H9 (cell line): Measurements from ENCODE around the gene ALDH1A2. TPM values are rescaled to one million over a fixed set of nuclear protein-coding genes. Genes with fewer than 3 reads are reported as not detected.

Experiments
- DNase-seq: peaks from one replicate; pipeline ENCODE4 v3.0.0-alpha.2; 2017
- H2AFZ ChIP-seq: one replicate; pipeline ENCODE4 v1.6.1; 2013; ENCODE audit warnings: mild to moderate bottlenecking, low read length, control low read depth, moderate library complexity
- H2AK5ac ChIP-seq: 2 replicates; pipeline ENCODE4 v1.6.1; 2013; ENCODE audit warnings: low read length, control low read depth, mixed read lengths; ENCODE audit not compliant: insufficient read length
- H2BK120ac ChIP-seq: one replicate; pipeline ENCODE4 v1.6.1; 2013; ENCODE audit warnings: low read depth, mild to moderate bottlenecking, low read length, control low read depth, inconsistent platforms; ENCODE audit not compliant: poor library complexity, severe bottlenecking
- H2BK12ac ChIP-seq: 2 replicates; pipeline ENCODE4 v1.6.1; 2013; ENCODE audit warnings: low read length, control low read depth, mixed read lengths, low read depth; ENCODE audit not compliant: insufficient read length
- H2BK15ac ChIP-seq: 2 replicates; pipeline ENCODE4 v1.6.1; 2013; ENCODE audit warnings: low read depth, low read length, control low read depth
- H2BK20ac ChIP-seq: one replicate; pipeline ENCODE4 v1.6.1; 2013; ENCODE audit warnings: low read depth, mild to moderate bottlenecking, low read length, control low read depth, inconsistent platforms; ENCODE audit not compliant: poor library complexity, severe bottlenecking
- H2BK5ac ChIP-seq: 2 replicates; pipeline ENCODE4 v1.6.1; 2013; ENCODE audit warnings: low read length, control low read depth, mixed read lengths; ENCODE audit not compliant: insufficient read length
- H3K14ac ChIP-seq: 2 replicates; pipeline ENCODE4 v1.6.1; 2013; ENCODE audit warnings: low read length, control low read depth; ENCODE audit not compliant: insufficient read depth
- H3K18ac ChIP-seq: 2 replicates; pipeline ENCODE4 v1.6.1; 2013; ENCODE audit warnings: low read depth, mild to moderate bottlenecking, mixed read lengths, low read length, control low read depth; ENCODE audit not compliant: insufficient read length
- H3K23ac ChIP-seq: 2 replicates; pipeline ENCODE4 v1.6.1; 2013; ENCODE audit warnings: low read length, control low read depth, mixed read lengths, low read depth; ENCODE audit not compliant: insufficient read length
- H3K23me2 ChIP-seq: 2 replicates; pipeline ENCODE4 v1.6.1; 2013; ENCODE audit warnings: low read depth, mild to moderate bottlenecking, mixed read lengths, low read length, control low read depth; ENCODE audit not compliant: insufficient read length, poor library complexity, severe bottlenecking
- H3K27ac ChIP-seq: 2 replicates; pipeline ENCODE4 v1.5.1; 2013; ENCODE audit warnings: low read length, control low read depth, mixed read lengths, low read depth; ENCODE audit not compliant: insufficient read length
- H3K27me3 ChIP-seq: 2 replicates; pipeline ENCODE4 v1.6.1; 2013; ENCODE audit warnings: low read length, control low read depth, inconsistent platforms; ENCODE audit not compliant: insufficient read depth
- H3K4ac ChIP-seq: 2 replicates; pipeline ENCODE4 v1.6.1; 2013; ENCODE audit warnings: low read depth, mild to moderate bottlenecking, control low read depth, inconsistent platforms, low read length, moderate library complexity
- H3K4me1 ChIP-seq: 2 replicates; pipeline ENCODE4 v1.6.1; 2013; ENCODE audit warnings: low read length, control low read depth, inconsistent platforms; ENCODE audit not compliant: insufficient read depth
- H3K4me2 ChIP-seq: 2 replicates; pipeline ENCODE4 v1.6.1; 2013; ENCODE audit warnings: low read length, control low read depth, mixed read lengths; ENCODE audit not compliant: insufficient read length, insufficient read depth
- H3K56ac ChIP-seq: 2 replicates; pipeline ENCODE4 v1.6.1; 2013; ENCODE audit warnings: low read depth, mild to moderate bottlenecking, mixed read lengths, low read length, control low read depth; ENCODE audit not compliant: insufficient read length
- H3K79me1 ChIP-seq: 2 replicates; pipeline ENCODE4 v1.6.1; 2013; ENCODE audit warnings: low read depth, mild to moderate bottlenecking, moderate library complexity, low read length, control low read depth, inconsistent platforms; ENCODE audit not compliant: insufficient read depth, poor library complexity, severe bottlenecking
- H3K79me2 ChIP-seq: 2 replicates; pipeline ENCODE4 v1.6.1; 2013; ENCODE audit warnings: low read length, control low read depth, inconsistent platforms; ENCODE audit not compliant: insufficient read depth
- H3K9ac ChIP-seq: 2 replicates; pipeline ENCODE4 v1.6.1; 2013; ENCODE audit warnings: low read length, control low read depth, mixed read lengths; ENCODE audit not compliant: insufficient read length; ENCODE audit errors: extremely low read depth
- H3K9me3 ChIP-seq: one replicate; pipeline ENCODE4 v1.6.1; 2013; ENCODE audit warnings: low read depth, low read length, inconsistent platforms; ENCODE audit not compliant: control insufficient read depth
- H3T11ph ChIP-seq: one replicate; pipeline ENCODE4 v1.6.1; 2013; ENCODE audit warnings: mild to moderate bottlenecking, low read length, control low read depth, inconsistent platforms
- H4K20me1 ChIP-seq: one replicate; pipeline ENCODE4 v1.6.1; 2013; ENCODE audit not compliant: control insufficient read depth, insufficient read length, insufficient read depth
- H4K5ac ChIP-seq: 2 replicates; pipeline ENCODE4 v1.6.1; 2013; ENCODE audit warnings: low read depth, mild to moderate bottlenecking, mixed read lengths, low read length, control low read depth; ENCODE audit not compliant: insufficient read length
- H4K8ac ChIP-seq: replicated peaks from 2 replicates; pipeline ENCODE4 v1.6.1; 2013; ENCODE audit warnings: low read length, control low read depth, mixed read lengths, low read depth; ENCODE audit not compliant: insufficient read length
- H4K91ac ChIP-seq: 2 replicates; pipeline ENCODE4 v1.6.1; 2013; ENCODE audit warnings: low read depth, mild to moderate bottlenecking, moderate library complexity, mixed read lengths, low read length, control low read depth; ENCODE audit not compliant: insufficient read length
- H3K27ac Mint-ChIP-seq, 3 experiments: 2 replicates in 2 of 3; 3 replicates in 1 of 3; pipeline ENCODE4 v1.8.0; 2020 to 2021; ENCODE audit warnings: mixed read lengths in 3 of 3, mild to moderate bottlenecking in 1 of 3, moderate library complexity in 1 of 3
- H3K27me3 Mint-ChIP-seq: 2 replicates; pipeline ENCODE4 v1.8.0; 2021; ENCODE audit warnings: low read depth, mild to moderate bottlenecking, moderate library complexity, mixed read lengths
- H3K36me3 Mint-ChIP-seq, 3 experiments: 2 replicates in 2 of 3; 3 replicates in 1 of 3; pipeline ENCODE4 v1.8.0; 2020 to 2021; ENCODE audit warnings: low read depth in 3 of 3, mixed read lengths in 3 of 3; ENCODE audit not compliant: insufficient read depth in 1 of 3
- H3K4me1 Mint-ChIP-seq, 2 experiments: 2 replicates each; pipeline ENCODE4 v1.8.0; 2020; ENCODE audit warnings: mixed read lengths in 2 of 2
- H3K4me3 Mint-ChIP-seq, 2 experiments: 2 replicates in 1 of 2; 3 replicates in 1 of 2; pipeline ENCODE4 v1.8.0; 2020 to 2021; ENCODE audit warnings: mild to moderate bottlenecking in 2 of 2, mixed read lengths in 2 of 2, moderate library complexity in 1 of 2
- H3K9me3 Mint-ChIP-seq, 2 experiments: 2 replicates in 1 of 2; 3 replicates in 1 of 2; pipeline ENCODE4 v1.8.0; 2020; ENCODE audit warnings: mild to moderate bottlenecking in 2 of 2, mixed read lengths in 2 of 2, moderate library complexity in 1 of 2
- CTCF ChIP-seq: fragments of 200-600 bp; sonication (generic); conservative IDR thresholded peaks from 3 replicates; pipeline ENCODE4 v1.8.0; 2021; ENCODE audit warnings: antibody characterized with exemption, mild to moderate bottlenecking
- WGBS: extraction: QIAGEN DNeasy Blood & Tissue Kit; methylation state at CpG from one replicate; pipeline ENCODE4 v1.1.7; 2013; ENCODE audit warnings: missing lambda C conversion rate, low lambda C conversion rate, mixed read lengths; ENCODE audit not compliant: insufficient read length; ENCODE audit errors: extremely low coverage; 5-methylcytosine and 5-hydroxymethylcytosine counted together
- total RNA-seq: library from RNA; stranded (reverse); gene quantifications from 2 replicates; pipeline ENCODE4 v1.2.1, GENCODE V29; 2021

ALDH1A2 gene
- total RNA-seq, 1 experiment from 2014 or later = 0.72 TPM

- H2BK5ac ChIP-seq = no peak overlapping the region
- no peak overlapping the region for H4K91ac ChIP-seq
- no peak for TF ChIP-seq CTCF
- no peaks in the 10 kb centered on the region for H3K9me3 ChIP-seq
- Mint-ChIP-seq H3K27me3 (peaks cover 20% of the 10 kb centered on the region), H3K4me1 (peaks cover 5 to 8% of the 10 kb centered on the region in 2 experiments), H3K9me3 (no peaks in the 10 kb centered on the region), H3K4me3 (no peak overlapping the region), H3K27ac (no peak overlapping the region), H3K36me3 (no peaks in the 10 kb centered on the region)
- no peak overlapping the region for H3K14ac ChIP-seq
- H3K79me2 ChIP-seq = no peaks in the 10 kb centered on the region
- no peak overlapping the region for H2BK120ac ChIP-seq
- H3T11ph ChIP-seq = no peak overlapping the region
- H3K4ac ChIP-seq = no peak overlapping the region
- H4K8ac ChIP-seq = no peak overlapping the region
- no peaks in the 10 kb centered on the region for H3K27me3 ChIP-seq
- H3K4me1 ChIP-seq = no peaks in the 10 kb centered on the region; the same call in 1 of the 2 replicates
- no peak overlapping the region for H2BK20ac ChIP-seq
- no CpG with 5 or more reads among the region's 6 CpGs for WGBS
- no peak for DNase-seq
- H3K23me2 ChIP-seq = no peaks in the 10 kb centered on the region
- no peaks in the 10 kb centered on the region for H4K20me1 ChIP-seq
- H2AFZ ChIP-seq = no peak overlapping the region
- no peak overlapping the region for H3K18ac ChIP-seq
- H3K4me2 ChIP-seq = no peak overlapping the region
- no peak overlapping the region for H4K5ac ChIP-seq
- no peak overlapping the region for H3K23ac ChIP-seq
- no peaks in the 10 kb centered on the region for H3K79me1 ChIP-seq
- no peak overlapping the region for H2BK12ac ChIP-seq
- no peak overlapping the region for H2AK5ac ChIP-seq
- H3K27ac ChIP-seq = no peak overlapping the region
- no peak overlapping the region for H3K56ac ChIP-seq
- no peak overlapping the region for H2BK15ac ChIP-seq
- H3K9ac ChIP-seq = no peak overlapping the region
Measured at GRCh38 chr15:58039079-58040035, 26.2 kb downstream of the ALDH1A2 start.
